ENCODE measurements around the gene TTC28. TPM values are rescaled to one million over a fixed set of nuclear protein-coding genes. Genes with fewer than 3 reads are reported as not detected.

TTC28 gene
- total and polyA plus RNA-seq, 8 donors, result 2.2 to 18.6 (median 11.5) TPM

DNA sequence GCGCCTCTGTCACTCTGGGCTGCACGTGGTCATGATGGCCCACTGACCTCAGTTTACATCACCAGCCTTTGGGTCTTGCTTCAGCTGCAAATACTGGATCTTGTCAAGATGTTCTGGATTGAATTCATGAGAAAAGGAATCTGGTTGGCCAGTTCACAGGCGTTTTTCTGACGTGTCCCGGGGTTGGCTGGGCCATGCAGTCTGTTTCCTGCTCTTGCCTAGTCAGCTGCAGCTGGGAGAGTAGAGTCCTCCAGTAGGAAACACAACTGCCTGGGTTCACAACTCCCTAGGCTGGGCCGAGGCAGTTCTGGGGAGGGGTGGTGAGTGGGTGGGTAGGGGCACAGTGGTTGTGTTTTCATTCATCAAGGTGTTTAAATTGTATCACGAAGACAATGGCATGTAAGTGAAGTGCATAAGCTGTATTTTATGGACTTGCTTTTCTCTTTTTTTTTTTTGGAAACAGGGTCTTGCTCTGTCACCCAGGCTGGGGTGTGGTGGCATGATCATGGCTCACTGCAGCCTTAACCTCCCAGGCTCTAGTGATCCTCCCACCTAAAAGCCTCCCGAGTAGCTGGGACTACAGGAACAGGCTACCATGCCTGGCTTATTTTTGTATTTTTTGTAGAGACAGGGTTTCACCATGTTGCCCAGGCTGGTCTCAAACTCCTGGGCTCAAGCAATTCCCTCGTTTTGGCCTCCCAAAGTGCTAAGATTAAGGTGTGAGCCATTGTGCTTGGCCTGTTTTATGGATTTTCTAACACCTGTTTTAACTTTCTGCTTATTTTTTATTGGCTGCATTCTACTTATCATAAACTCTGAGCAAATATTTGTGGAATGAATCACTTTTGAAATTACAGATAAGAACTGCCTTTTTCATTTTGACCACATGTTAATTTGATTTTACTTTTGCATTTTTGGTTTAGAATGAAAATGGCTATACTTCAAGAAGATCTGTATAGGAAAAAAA is 706.6 kb downstream of the TTC28 start:
- peak overlapping the region in 2 of 4 donors; percentile 56 to 60 for H3K27ac ChIP-seq

DNA sequence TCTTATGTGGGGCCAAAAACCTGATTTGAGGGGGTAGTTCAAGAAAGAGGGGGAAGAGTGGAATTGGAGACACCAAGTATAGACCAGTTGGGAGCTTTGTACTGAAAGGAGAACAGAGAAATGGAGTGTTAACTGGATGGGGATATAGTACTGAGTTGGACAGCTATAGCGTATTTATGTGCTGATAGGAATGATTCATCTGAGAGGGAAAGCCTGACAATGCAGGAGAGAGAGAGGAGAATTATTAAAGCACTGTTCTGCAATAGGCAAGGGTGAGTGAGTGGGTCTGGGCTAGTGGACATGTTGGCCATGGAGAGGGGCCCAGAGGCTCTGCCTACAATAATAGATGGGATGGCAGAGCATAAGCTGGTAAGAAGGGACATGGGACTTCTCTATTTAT is 707.7 kb downstream of the TTC28 start:
- TF ChIP-seq, protein P1, sequence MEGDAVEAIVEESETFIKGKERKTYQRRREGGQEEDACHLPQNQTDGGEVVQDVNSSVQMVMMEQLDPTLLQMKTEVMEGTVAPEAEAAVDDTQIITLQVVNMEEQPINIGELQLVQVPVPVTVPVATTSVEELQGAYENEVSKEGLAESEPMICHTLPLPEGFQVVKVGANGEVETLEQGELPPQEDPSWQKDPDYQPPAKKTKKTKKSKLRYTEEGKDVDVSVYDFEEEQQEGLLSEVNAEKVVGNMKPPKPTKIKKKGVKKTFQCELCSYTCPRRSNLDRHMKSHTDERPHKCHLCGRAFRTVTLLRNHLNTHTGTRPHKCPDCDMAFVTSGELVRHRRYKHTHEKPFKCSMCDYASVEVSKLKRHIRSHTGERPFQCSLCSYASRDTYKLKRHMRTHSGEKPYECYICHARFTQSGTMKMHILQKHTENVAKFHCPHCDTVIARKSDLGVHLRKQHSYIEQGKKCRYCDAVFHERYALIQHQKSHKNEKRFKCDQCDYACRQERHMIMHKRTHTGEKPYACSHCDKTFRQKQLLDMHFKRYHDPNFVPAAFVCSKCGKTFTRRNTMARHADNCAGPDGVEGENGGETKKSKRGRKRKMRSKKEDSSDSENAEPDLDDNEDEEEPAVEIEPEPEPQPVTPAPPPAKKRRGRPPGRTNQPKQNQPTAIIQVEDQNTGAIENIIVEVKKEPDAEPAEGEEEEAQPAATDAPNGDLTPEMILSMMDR (IDR thresholded peaks at IDR 0.05), result no peak
- 96 to 100% methylated on average over 1 of the region's 1 CpG for WGBS, 2 donors
- Histone ChIP-seq H3K4me3 (no peak overlapping the region), H3K27ac (no peak overlapping the region), H3K27me3 (no peaks in the 10 kb centered on the region), H3K4me1 (peaks cover 7 to 12% (median 12%) of the 10 kb centered on the region in 3 donors), H3K9me3 (no peaks in the 10 kb centered on the region), H3K36me3 (no peaks in the 10 kb centered on the region)
- FAIRE-seq (no peak), ATAC-seq (no peak), DNase-seq (no peak)
- intact Hi-C loops (cut with DNase I), result no loop called here

More for the DNA sequence above, 706.6 kb downstream of the TTC28 start:
- 76 to 81% methylated on average over 9 of the region's 9 CpGs for WGBS, 2 donors
- TF ChIP-seq, protein P1 (IDR thresholded peaks at IDR 0.05), result no peak
- Histone ChIP-seq H3K9me3 (no peaks in the 10 kb centered on the region), H3K4me3 (no peak overlapping the region), H3K36me3 (no peaks in the 10 kb centered on the region), H3K27me3 (no peaks in the 10 kb centered on the region), H3K4me1 (peaks cover 7 to 12% (median 12%) of the 10 kb centered on the region in 3 donors)
- ATAC-seq, result peak; percentile 87 to 93 (median 92)
- DNase-seq, result no peak
- intact Hi-C loops (cut with DNase I), result no loop called here
- no peak for FAIRE-seq

DNA sequence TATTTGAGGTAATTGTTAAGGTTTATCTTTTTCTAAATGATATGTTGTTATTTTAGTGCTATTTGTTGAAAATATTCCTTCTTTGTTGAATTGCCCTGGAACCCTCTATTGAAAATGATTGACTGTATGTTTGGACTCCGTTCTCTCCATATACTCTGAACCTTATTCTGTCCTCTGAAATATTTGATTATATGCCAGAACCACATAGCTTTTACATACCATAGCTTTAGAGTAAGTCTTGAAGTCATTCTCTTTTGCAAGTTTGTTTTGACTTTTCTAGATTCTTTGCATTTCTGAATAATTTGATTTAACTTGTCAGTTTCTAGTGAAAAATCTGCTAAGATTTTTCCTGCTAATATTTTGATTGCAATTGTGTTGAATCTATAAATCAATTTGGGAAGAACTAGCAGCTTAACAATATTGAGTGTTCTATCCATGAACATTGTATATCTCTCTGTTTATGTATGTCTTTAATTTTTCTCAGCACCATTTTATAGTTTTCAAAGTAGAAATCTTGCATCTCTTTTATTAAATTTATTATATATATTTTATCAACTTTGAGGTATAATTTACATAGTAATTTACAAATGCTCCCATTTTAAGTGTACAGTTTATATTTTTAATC is 708.9 kb downstream of the TTC28 start:
- no peaks in the 10 kb centered on the region for H3K9me3 ChIP-seq
- intact Hi-C loops (cut with DNase I), result no loop called here
- FAIRE-seq, result peak; percentile 29
- H3K27ac ChIP-seq, result no peak overlapping the region
- H3K36me3 ChIP-seq, result no peaks in the 10 kb centered on the region
- H3K4me1 ChIP-seq, result peaks cover 7 to 12% (median 12%) of the 10 kb centered on the region in 3 donors
- 95 to 100% methylated on average over 1 of the region's 1 CpG for WGBS, 2 donors
- no peak for ATAC-seq
- TF ChIP-seq, protein P1 (IDR thresholded peaks at IDR 0.05), result no peak
- DNase-seq, result no peak
- no peak overlapping the region for H3K4me3 ChIP-seq
- no peaks in the 10 kb centered on the region for H3K27me3 ChIP-seq

DNA sequence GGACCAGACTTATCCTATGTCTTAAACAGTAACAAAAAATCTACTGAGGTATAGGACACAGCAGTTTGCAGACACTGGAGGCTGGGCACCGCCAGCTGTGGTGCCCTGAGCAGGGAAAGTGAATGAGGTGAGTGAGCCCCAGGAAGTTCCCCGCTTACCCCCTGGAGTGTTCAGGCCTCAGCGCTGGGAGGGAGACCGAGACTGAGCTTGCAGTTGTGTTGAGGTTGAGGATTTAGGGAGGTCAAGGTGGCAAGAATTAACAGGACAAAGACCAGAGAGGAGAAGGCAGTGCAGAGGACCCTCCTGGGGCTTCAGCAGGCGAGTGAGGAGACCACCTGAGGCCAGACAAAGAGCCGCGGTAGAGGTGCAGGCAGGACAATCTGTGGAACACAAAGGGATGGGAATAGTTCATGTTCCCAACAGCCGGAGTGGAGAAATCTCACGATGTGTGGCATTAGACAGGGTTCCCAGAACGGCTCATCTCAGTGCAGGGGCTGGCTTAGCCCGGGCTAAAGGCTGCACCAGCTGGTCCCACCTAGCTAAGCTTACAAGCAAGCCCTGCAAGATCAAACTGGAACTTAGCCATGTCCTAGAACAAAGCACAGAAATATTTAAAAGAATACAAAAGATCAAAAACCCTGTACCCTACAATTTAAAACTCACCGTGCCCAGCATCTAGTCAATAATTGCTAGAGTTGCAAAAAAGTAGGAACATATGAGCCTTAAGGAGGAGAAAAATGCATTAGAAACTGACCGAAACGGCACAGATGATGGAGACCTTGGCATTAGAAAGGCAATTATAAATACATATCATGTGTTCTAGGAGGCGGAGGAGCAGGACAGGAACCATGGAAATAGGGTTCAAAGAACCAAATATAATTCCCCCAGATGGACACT is 713.2 kb downstream of the TTC28 start:
- ATAC-seq (no peak), FAIRE-seq (no peak), DNase-seq (no peak)
- H3K27me3 ChIP-seq, result no peaks in the 10 kb centered on the region
- H3K4me1 ChIP-seq, result peaks cover 5 to 8% (median 6%) of the 10 kb centered on the region in 3 donors
- H3K27ac ChIP-seq, result no peak overlapping the region
- H3K9me3 ChIP-seq, result no peaks in the 10 kb centered on the region
- intact Hi-C loops (cut with DNase I), result no loop called here
- TF ChIP-seq, protein P1 (IDR thresholded peaks at IDR 0.05), result no peak
- 90 to 91% methylated on average over 15 of the region's 15 CpGs for WGBS, 2 donors
- H3K4me3 ChIP-seq, result no peak overlapping the region
- H3K36me3 ChIP-seq, result no peaks in the 10 kb centered on the region
